Spleen (tissue), 7 donors: ENCODE measurements around the gene DCAF7.

ENCODE experiments used
- CTCF ChIP-seq, 11 experiments: fragments of 200-600 bp in 7 of 11; fragments of 450-650 bp in 4 of 11; sonication (generic) in 4 of 11; IDR thresholded peaks in 8 of 11; conservative IDR thresholded peaks in 3 of 11; 1 replicate in 7 of 11; 2 replicates in 4 of 11; pipeline versions ENCODE4 v1.4.0 to v1.8.0; 2016 to 2021; ENCODE audit warnings: antibody characterized with exemption in 11 of 11, inconsistent platforms in 4 of 11, mild to moderate bottlenecking in 1 of 11
- POLR2A ChIP-seq, 3 donors: fragments of 450-650 bp; IDR thresholded peaks; one replicate each; pipeline ENCODE4 v1.5.1; 2017; ENCODE audit warnings: antibody characterized with exemption in 3 of 3, mild to moderate bottlenecking in 1 of 3
- POLR2AphosphoS5 ChIP-seq, 3 donors: sonication (generic); formaldehyde crosslinking; IDR thresholded peaks; one replicate each; pipeline ENCODE4 v1.5.1; 2017; ENCODE audit warnings: antibody characterized with exemption in 3 of 3
- donor health status: DM: no; HTN: no; CAD: no; lungs with moderate emphysema.
- donor health status: DM: no; HTN: no; CAD: no.
- donor health status: DM: no; HTN: no; CAD: no.

- no peak for TF ChIP-seq CTCF (IDR thresholded peaks at IDR 0.05 in 8 of 11, conservative IDR thresholded peaks at IDR 0.05 in 3 of 11)
- no peak for TF ChIP-seq POLR2AphosphoS5 (IDR thresholded peaks at IDR 0.05)
- TF ChIP-seq POLR2A (IDR thresholded peaks at IDR 0.05): no peak
Measured at GRCh38 chr17:63567229-63567628, 17.0 kb downstream of the DCAF7 start.
